Endothelial cell of umbilical vein (primary cell): ENCODE results near the gene NUDT8.

Experiments used
- CTCF ChIP-seq, 2 donors: IDR thresholded peaks; 1 replicate in 1 of 2; 2 replicates in 1 of 2; pipeline ENCODE4 v1.5.1; 2011; ENCODE audit warnings: low read length in 2 of 2, mild to moderate bottlenecking in 2 of 2, moderate library complexity in 2 of 2, control low read depth in 1 of 2, inconsistent platforms in 1 of 2, low read depth in 1 of 2; ENCODE audit not compliant: insufficient read depth in 1 of 2; ENCODE audit errors: extremely low read depth in 1 of 2
- EZH2 ChIP-seq: IDR thresholded peaks from 2 replicates; pipeline ENCODE4 v1.6.1; 2012; ENCODE audit warnings: borderline replicate concordance, low read depth, mild to moderate bottlenecking, moderate library complexity, low read length, inconsistent platforms; ENCODE audit not compliant: severe bottlenecking
- FOS ChIP-seq: IDR thresholded peaks from 2 replicates; pipeline ENCODE4 v1.6.1; 2011; ENCODE audit warnings: mild to moderate bottlenecking, low read length, moderate library complexity, borderline replicate concordance; ENCODE audit not compliant: insufficient read depth
- GATA2 ChIP-seq: IDR thresholded peaks from 2 replicates; pipeline ENCODE4 v1.7.0; 2011; ENCODE audit warnings: low read depth, mild to moderate bottlenecking, moderate library complexity, mixed read lengths, low read length; ENCODE audit not compliant: insufficient read length, insufficient read depth
- JUN ChIP-seq: IDR thresholded peaks from 2 replicates; pipeline ENCODE4 v1.6.1; 2011; ENCODE audit warnings: borderline replicate concordance, low read depth; ENCODE audit not compliant: insufficient read length, insufficient read depth
- MYC ChIP-seq: IDR thresholded peaks from one replicate; pipeline ENCODE4 v1.6.1; 2011; ENCODE audit warnings: mild to moderate bottlenecking, low read depth, low read length
- POLR2A ChIP-seq: IDR thresholded peaks from 2 replicates; pipeline ENCODE4 v1.6.1; 2012; ENCODE audit warnings: low read depth, mild to moderate bottlenecking, control low read depth, low read length
- POLR2AphosphoS5 ChIP-seq: IDR thresholded peaks from 2 replicates; pipeline ENCODE4 v1.6.1; 2012; ENCODE audit warnings: low read depth, mild to moderate bottlenecking, control low read depth, low read length, moderate library complexity; ENCODE audit not compliant: insufficient read depth
- TF ChIP-seq, protein P1 (sequence below): IDR thresholded peaks from 2 replicates; pipeline ENCODE4 v1.6.1; 2011; ENCODE audit not compliant: insufficient read depth, insufficient read length

DNA sequence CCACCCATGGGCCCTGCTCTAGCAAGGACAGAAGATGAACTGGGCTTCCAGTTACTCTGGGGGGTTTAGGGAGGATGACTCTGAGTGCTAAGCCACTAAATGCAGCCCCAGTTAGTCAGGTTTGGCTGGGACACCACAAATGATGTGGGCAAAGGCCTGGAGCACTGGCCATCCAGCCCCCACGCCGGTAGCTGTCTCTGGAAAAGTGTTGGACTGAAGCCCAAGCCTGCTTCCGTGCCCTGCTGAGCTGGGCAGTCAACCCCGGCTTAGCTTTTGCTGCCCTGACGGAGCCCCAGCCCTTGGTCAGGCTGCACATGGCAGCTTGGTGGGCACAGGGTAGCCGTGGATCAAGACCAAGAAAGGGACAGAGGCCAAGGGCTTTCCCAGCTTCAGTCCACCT, 51.8 kb downstream of the NUDT8 start:
- TF ChIP-seq, protein P1, sequence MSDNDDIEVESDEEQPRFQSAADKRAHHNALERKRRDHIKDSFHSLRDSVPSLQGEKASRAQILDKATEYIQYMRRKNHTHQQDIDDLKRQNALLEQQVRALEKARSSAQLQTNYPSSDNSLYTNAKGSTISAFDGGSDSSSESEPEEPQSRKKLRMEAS, result no peak
- no peak for TF ChIP-seq GATA2
- TF ChIP-seq CTCF (IDR thresholded peaks at IDR 0.05; ENCODE audit: extremely low read depth in 1 of 2, insufficient read depth in 1 of 2, low read depth in 1 of 2, low read length in 2 of 2), result no peak
- no peak for TF ChIP-seq POLR2A
- no peak for TF ChIP-seq POLR2AphosphoS5
- TF ChIP-seq JUN, result no peak
- no peak for TF ChIP-seq MYC
- TF ChIP-seq EZH2, result no peak
- no peak for TF ChIP-seq FOS
